WERI-Rb-1 (cell line): ENCODE data around the gene MEIS2.

Source experiments
- DNase-seq: peaks from one replicate; pipeline ENCODE4 v3.0.0-alpha.2; 2020
- H3K27ac ChIP-seq: fragments of 250-450 bp; sonication (Bioruptor Pico); 2 replicates; pipeline ENCODE4 v1.5.1; 2020; ENCODE audit warnings: mild to moderate bottlenecking, moderate library complexity
- H3K27me3 ChIP-seq: fragments of 250-450 bp; sonication (Bioruptor Pico); 2 replicates; pipeline ENCODE4 v1.5.1; 2021; ENCODE audit warnings: mild to moderate bottlenecking, low read depth, moderate library complexity; ENCODE audit not compliant: insufficient read depth, severe bottlenecking
- H3K36me3 ChIP-seq: fragments of 250-450 bp; sonication (Bioruptor Pico); 2 replicates; pipeline ENCODE4 v1.5.1; 2020; ENCODE audit warnings: mild to moderate bottlenecking, moderate library complexity
- H3K4me3 ChIP-seq: 2 replicates; pipeline ENCODE4 v1.5.1; 2011; ENCODE audit warnings: low read depth, mild to moderate bottlenecking, control low read depth, low read length
- H3K9me3 ChIP-seq: fragments of 250-450 bp; sonication (Bioruptor Pico); 2 replicates; pipeline ENCODE4 v1.5.1; 2021; ENCODE audit warnings: mild to moderate bottlenecking, moderate library complexity; ENCODE audit not compliant: severe bottlenecking
- CTCF ChIP-seq: IDR thresholded peaks from 2 replicates; pipeline ENCODE4 v1.5.1; 2011; ENCODE audit warnings: low read depth, mild to moderate bottlenecking, control low read depth, inconsistent platforms, low read length

The MEIS2 gene

DNA sequence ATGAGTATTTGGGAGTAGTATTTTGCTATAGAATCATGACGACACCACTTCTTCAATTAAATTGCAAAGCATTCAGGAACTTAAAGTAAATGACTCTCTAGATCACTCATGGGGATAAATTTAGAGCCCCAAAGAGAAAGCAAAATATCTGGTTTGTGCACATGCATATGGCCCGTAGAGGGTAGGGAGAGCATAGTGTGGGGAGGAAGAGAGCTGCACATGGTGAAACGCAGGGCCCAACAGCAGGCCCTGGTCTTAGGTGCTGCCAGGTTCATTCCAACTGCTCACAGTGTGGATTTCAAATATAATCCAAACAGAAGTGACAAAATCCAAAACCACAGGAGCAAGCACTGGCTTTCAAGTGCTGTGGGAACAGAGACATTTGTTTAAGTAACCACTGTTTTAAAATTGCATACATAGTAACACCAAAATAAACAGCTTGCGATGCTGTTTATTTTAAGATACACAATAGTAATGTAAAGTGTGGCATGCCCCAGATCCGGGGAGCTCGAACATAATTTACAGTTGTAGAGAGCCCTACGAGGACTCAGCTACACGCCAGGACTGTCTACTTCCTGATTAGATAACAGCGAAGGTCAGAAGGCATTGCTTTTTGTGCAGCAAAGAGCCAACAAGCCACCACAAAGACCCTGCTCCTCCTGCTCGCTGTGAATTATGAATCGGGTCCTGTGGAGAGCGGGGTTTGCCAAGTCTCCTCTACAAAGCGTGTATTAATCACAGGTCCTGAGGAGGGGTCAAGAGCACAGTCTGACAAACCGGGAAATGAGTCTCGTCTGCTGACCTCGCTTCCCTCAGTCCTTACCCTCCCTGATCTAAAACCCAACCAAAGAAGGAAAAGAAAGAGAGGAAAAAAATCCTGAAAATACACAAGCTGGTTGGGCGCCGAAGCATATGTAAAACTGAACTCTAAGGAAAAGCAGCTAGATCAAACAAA lies 80.6 kb downstream of the MEIS2 start:
- Histone ChIP-seq H3K9me3 (no peaks in the 10 kb centered on the region), H3K27me3 (no peaks in the 10 kb centered on the region), H3K27ac (no peak overlapping the region; the same call in 1 of the 2 replicates), H3K4me3 (no peak overlapping the region), H3K36me3 (peaks cover 80% of the 10 kb centered on the region)
- TF ChIP-seq CTCF = no peak
- no peak for DNase-seq

- H3K27ac ChIP-seq = no peak overlapping the region
- no peaks in the 10 kb centered on the region for H3K9me3 ChIP-seq
- TF ChIP-seq CTCF = no peak
- DNase-seq = no peak
- no peak overlapping the region for H3K4me3 ChIP-seq
- H3K36me3 ChIP-seq = peaks cover 76% of the 10 kb centered on the region
- H3K27me3 ChIP-seq = no peaks in the 10 kb centered on the region
These were observed 83.2 kb downstream of the MEIS2 start for GRCh38 chr15:37017031-37017625.

GRCh38 chr15:37016231-37016630 lies 84.1 kb downstream of the MEIS2 start:
- no peaks in the 10 kb centered on the region for H3K27me3 ChIP-seq
- H3K27ac ChIP-seq = no peak overlapping the region
- H3K4me3 ChIP-seq = no peak overlapping the region
- peaks cover 77% of the 10 kb centered on the region for H3K36me3 ChIP-seq
- H3K9me3 ChIP-seq = no peaks in the 10 kb centered on the region
- no peak for TF ChIP-seq CTCF
- no peak for DNase-seq

DNA sequence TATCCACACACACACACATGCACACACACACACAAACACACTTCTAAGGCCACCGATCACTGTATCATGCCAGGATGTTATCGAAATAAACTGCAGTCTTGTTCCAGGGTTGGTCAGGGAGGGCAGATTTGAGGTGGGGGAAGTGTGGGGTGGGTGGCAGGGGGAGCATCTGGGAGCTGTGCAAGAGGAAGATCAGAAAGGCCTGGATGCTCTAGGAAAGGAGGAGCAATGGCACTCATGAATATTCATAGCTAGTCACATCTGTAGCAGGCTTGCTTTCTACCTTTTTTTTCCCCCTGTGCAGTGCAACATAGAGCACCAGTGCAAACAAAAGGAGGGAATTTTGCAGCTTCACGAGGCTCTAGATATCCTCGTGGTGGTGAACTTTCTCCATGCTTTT lies 84.9 kb downstream of the MEIS2 start:
- Histone ChIP-seq H3K27me3 (no peaks in the 10 kb centered on the region), H3K36me3 (peaks cover 82% of the 10 kb centered on the region), H3K27ac (no peak overlapping the region), H3K4me3 (no peak overlapping the region), H3K9me3 (no peaks in the 10 kb centered on the region)
- DNase-seq = no peak
- no peak for TF ChIP-seq CTCF

- no peak for TF ChIP-seq CTCF
- no peaks in the 10 kb centered on the region for H3K9me3 ChIP-seq
- no peak overlapping the region for H3K4me3 ChIP-seq
- H3K27ac ChIP-seq = no peak overlapping the region
- no peak for DNase-seq
- H3K27me3 ChIP-seq = no peaks in the 10 kb centered on the region
- H3K36me3 ChIP-seq = peaks cover 84% of the 10 kb centered on the region
These were observed 85.3 kb downstream of the MEIS2 start for GRCh38 chr15:37015035-37015434.
